Measurements from ENCODE around the gene C8G. TPM values are rescaled to one million over a fixed set of nuclear protein-coding genes. Genes with fewer than 3 reads are reported as not detected.

Gene C8G
- total and polyA plus RNA-seq, 2 of the 13 experiments (the other 11 are each of a cell fraction or from before 2014, with no cell fraction given), result 4.9 to 12.8 TPM

- Histone ChIP-seq H3K27ac (ENCODE audit: extremely low read length, insufficient read depth, low read length) (peak within 1 kb of the TSS; percentile 52), H3K4me1 (ENCODE audit: insufficient read depth, low read length) (peaks cover 64% of the 10 kb centered on the region), H4K20me1 (ENCODE audit: insufficient read depth, low read length) (no peaks in the 10 kb centered on the region), H3K27me3 (ENCODE audit: control insufficient read depth in 1 of 2, insufficient read depth in 2 of 2, low read length in 2 of 2) (peaks cover 3 to 9% of the 10 kb centered on the region in 2 experiments; a peak in 2 of 5 replicates), H3K4me2 (ENCODE audit: low read depth, low read length) (peak within 1 kb of the TSS; percentile 92), H3K79me2 (ENCODE audit: insufficient read depth, low read length) (peaks cover 5% of the 10 kb centered on the region), H3K4me3 (replicated peaks in 1 of 3; ENCODE audit: insufficient read depth in 1 of 3, low read depth in 2 of 3, low read length in 3 of 3) (peak within 1 kb of the TSS; percentile 61 to 83 (median 73)), H2AFZ (ENCODE audit: low read length) (no peak within 1 kb of the TSS), H3K9ac (ENCODE audit: insufficient read depth, low read depth, low read length) (peak within 1 kb of the TSS; percentile 68), H3K9me3 (ENCODE audit: low read length) (no peaks in the 10 kb centered on the region), H3K36me3 (replicated peaks in 1 of 2; ENCODE audit: control insufficient read depth in 1 of 2, insufficient read depth in 2 of 2, low read length in 2 of 2) (no peaks in the 10 kb centered on the region)
- DNase-seq (ENCODE audit: low spot score) (peak; percentile 70), FAIRE-seq (no peak), ATAC-seq (peak; percentile 72)
- ChIA-PET POLR2A (interaction anchor here (0.6 to 2.7 kb wide), 13 partner anchors 10 to 263 kb away, joined by 3 to 22 read pairs (median 4); partner anchors contain the start of gene C8G), CTCF (ENCODE audit: low intra/inter-chr PET ratio, low total read pairs) (no interaction called here)
- WGBS (ENCODE audit: low lambda C conversion rate), result 0% methylated on average over 5 of the region's 92 CpGs
- intact Hi-C loops (cut with micrococcal nuclease; ENCODE audit: unreplicated experiment), result loop anchor here (2.0 kb wide), 1 partner anchor 45 kb away; no protein-coding TSS in a partner anchor
- BruUV-seq (replicated peaks), result no TSS peak
- in situ Hi-C loops (cut with HindIII; ENCODE audit: extremely low pct_ligation_motif_present, low pct_unique_long_range_greater_than_20kb), result no loop called here
- no peak for TF ChIP-seq ZBTB7A (CRISPR knock-in tag; IDR thresholded peaks at IDR 0.05)
- peak; percentile 61 for TF ChIP-seq IKZF4 (CRISPR knock-in tag; IDR thresholded peaks at IDR 0.05; ENCODE audit: borderline replicate concordance, low read depth, not compliant biosample characterization)
- TF ChIP-seq ZSCAN25 (CRISPR knock-in tag; IDR thresholded peaks at IDR 0.05), result peak; percentile 83; the same call in 1 of the 2 replicates
- 0 out of 2 replicates have a peak, but pooled peaks have one; percentile 36 for TF ChIP-seq ZSCAN21 (CRISPR knock-in tag; IDR thresholded peaks at IDR 0.05; ENCODE audit: borderline replicate concordance)
- TF ChIP-seq GMEB1 (CRISPR knock-in tag; IDR thresholded peaks at IDR 0.05; ENCODE audit: borderline replicate concordance), result peak; percentile 42; the same call in 1 of the 2 replicates
- peak; percentile 36; the same call in 1 of the 2 replicates for TF ChIP-seq UBTF (CRISPR knock-in tag; IDR thresholded peaks at IDR 0.05)
- TF ChIP-seq PBX2 (CRISPR knock-in tag; IDR thresholded peaks at IDR 0.05), result no peak
- 0 out of 2 replicates have a peak, but pooled peaks have one; percentile 21 for TF ChIP-seq ZNF691 (CRISPR knock-in tag; IDR thresholded peaks at IDR 0.05; ENCODE audit: borderline replicate concordance, low read depth)
- no peak for TF ChIP-seq NR2F2 (IDR thresholded peaks at IDR 0.05; ENCODE audit: borderline replicate concordance, low read depth)
- TF ChIP-seq, protein P1, sequence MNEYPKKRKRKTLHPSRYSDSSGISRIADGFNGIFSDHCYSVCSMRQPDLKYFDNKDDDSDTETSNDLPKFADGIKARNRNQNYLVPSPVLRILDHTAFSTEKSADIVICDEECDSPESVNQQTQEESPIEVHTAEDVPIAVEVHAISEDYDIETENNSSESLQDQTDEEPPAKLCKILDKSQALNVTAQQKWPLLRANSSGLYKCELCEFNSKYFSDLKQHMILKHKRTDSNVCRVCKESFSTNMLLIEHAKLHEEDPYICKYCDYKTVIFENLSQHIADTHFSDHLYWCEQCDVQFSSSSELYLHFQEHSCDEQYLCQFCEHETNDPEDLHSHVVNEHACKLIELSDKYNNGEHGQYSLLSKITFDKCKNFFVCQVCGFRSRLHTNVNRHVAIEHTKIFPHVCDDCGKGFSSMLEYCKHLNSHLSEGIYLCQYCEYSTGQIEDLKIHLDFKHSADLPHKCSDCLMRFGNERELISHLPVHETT (CRISPR knock-in tag; conservative IDR thresholded peaks at IDR 0.05), result no peak
Measured at GRCh38 chr9:136991993-136992818, 47.2 kb downstream of the C8G start, which contains the start of gene PAXX. PAXX (plus strand) TSS chr9:136992422; CDS start chr9:136992444, 22 bp downstream.
